Osteocyte (in vitro differentiated cells): ENCODE data around the gene CD59. TPM values are rescaled to one million over a fixed set of nuclear protein-coding genes. Genes with fewer than 3 reads are reported as not detected.

Experiments
- DNase-seq: peaks from one replicate; pipeline ENCODE4 v3.0.0; 2021; ENCODE audit warnings: mixed read lengths; ENCODE audit not compliant: unreplicated experiment; ENCODE audit errors: extremely low spot score
- H3K27ac Mint-ChIP-seq: one replicate; pipeline ENCODE4 v1.8.0; 2021; ENCODE audit warnings: mild to moderate bottlenecking, mixed read lengths; ENCODE audit not compliant: unreplicated experiment
- H3K27me3 Mint-ChIP-seq: one replicate; pipeline ENCODE4 v1.8.0; 2021; ENCODE audit warnings: mixed read lengths; ENCODE audit not compliant: unreplicated experiment
- H3K36me3 Mint-ChIP-seq: one replicate; pipeline ENCODE4 v1.8.0; 2021; ENCODE audit warnings: mixed read lengths; ENCODE audit not compliant: unreplicated experiment
- H3K4me1 Mint-ChIP-seq: one replicate; pipeline ENCODE4 v1.8.0; 2021; ENCODE audit warnings: mixed read lengths; ENCODE audit not compliant: unreplicated experiment
- H3K4me3 Mint-ChIP-seq: one replicate; pipeline ENCODE4 v1.8.0; 2021; ENCODE audit warnings: mild to moderate bottlenecking, moderate library complexity, mixed read lengths; ENCODE audit not compliant: unreplicated experiment
- H3K9me3 Mint-ChIP-seq: one replicate; pipeline ENCODE4 v1.8.0; 2021; ENCODE audit warnings: mixed read lengths; ENCODE audit not compliant: unreplicated experiment
- CTCF ChIP-seq: fragments of 200-600 bp; sonication (generic); IDR thresholded peaks from 2 replicates; pipeline ENCODE4 v1.5.0; 2021; ENCODE audit warnings: antibody characterized with exemption, mild to moderate bottlenecking, moderate library complexity
- total RNA-seq: library from RNA; stranded (reverse); gene quantifications from 2 replicates; pipeline ENCODE4 v1.2.1, GENCODE V29; 2021

The CD59 gene
- total RNA-seq, 1 donor from 2014 or later = 857 TPM

DNA sequence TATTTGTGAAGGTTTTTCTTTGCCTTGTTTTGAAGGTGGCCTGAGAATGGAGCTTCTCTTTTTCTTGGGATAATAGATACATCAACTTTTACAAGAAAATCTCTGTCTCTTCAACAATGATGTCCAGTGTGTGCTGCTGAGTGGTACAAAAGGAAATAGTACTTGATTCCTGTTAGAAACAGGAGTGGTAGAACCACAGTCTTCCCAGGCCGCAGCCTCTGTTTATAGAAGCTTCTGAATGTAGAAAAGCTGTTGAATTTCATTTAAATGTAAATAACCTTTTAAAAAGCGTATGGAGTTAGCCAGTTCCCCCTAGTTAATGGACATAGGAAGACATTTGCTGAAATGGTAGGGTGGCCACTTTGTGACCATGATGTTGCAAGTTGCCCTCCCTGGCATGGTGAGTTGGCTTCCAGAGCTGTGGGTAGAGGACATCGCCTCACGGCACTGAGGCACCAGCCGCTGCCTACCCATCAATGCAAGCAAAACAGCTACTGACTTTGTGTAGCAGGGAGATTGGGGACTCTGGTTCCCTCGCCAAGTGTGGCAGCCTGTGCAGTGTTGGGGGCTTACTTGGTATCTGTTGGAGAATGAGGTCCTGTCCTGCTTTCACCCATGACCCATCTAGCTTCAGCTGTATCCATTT is 67.1 kb downstream of the CD59 start:
- Mint-ChIP-seq H3K27me3 (no peaks in the 10 kb centered on the region), H3K4me1 (peaks cover 18% of the 10 kb centered on the region), H3K4me3 (no peak overlapping the region), H3K27ac (no peak overlapping the region), H3K9me3 (no peaks in the 10 kb centered on the region), H3K36me3 (peaks cover 2% of the 10 kb centered on the region)
- DNase-seq = peak; percentile 64
- no peak for TF ChIP-seq CTCF

- Mint-ChIP-seq H3K4me1 (peaks cover 18% of the 10 kb centered on the region), H3K4me3 (no peak overlapping the region), H3K36me3 (peaks cover 2% of the 10 kb centered on the region), H3K9me3 (no peaks in the 10 kb centered on the region), H3K27ac (no peak overlapping the region), H3K27me3 (no peaks in the 10 kb centered on the region)
- no peak for TF ChIP-seq CTCF
- no peak for DNase-seq
These were observed 67.8 kb downstream of the CD59 start for GRCh38 chr11:33668468-33668825.

- TF ChIP-seq CTCF = no peak
- Mint-ChIP-seq H3K4me1 (peaks cover 18% of the 10 kb centered on the region), H3K27me3 (no peaks in the 10 kb centered on the region), H3K36me3 (peaks cover 2% of the 10 kb centered on the region), H3K4me3 (no peak overlapping the region), H3K9me3 (no peaks in the 10 kb centered on the region), H3K27ac (no peak overlapping the region)
- peak; percentile 77 for DNase-seq
These were observed 68.3 kb downstream of the CD59 start for GRCh38 chr11:33667819-33668467.

- Mint-ChIP-seq H3K9me3 (no peaks in the 10 kb centered on the region), H3K4me1 (peaks cover 10% of the 10 kb centered on the region), H3K36me3 (peaks cover 4% of the 10 kb centered on the region), H3K4me3 (no peak overlapping the region), H3K27ac (no peak overlapping the region), H3K27me3 (no peaks in the 10 kb centered on the region)
- peak; percentile 65 for DNase-seq
- no peak for TF ChIP-seq CTCF
These were observed 70.7 kb downstream of the CD59 start for GRCh38 chr11:33665350-33666106.

DNA sequence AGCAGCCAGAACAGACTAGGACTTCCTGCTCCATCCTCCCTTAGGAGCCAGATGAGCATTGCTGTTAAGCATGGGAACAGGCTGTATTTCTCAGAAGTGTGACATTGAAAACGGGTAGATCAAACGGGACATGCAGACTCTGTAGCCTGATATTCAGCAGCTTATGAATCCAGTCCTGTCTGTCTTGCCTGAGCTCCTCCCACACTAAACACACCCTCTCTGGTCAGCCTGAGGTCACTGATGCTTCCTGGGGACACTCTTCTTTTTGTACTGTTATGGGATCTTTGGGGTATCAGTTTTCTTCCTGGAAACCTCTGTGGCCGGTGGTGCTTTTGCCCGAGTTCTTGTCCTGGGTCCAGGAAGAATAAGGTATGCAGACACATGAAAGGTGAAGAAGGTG is 71.4 kb downstream of the CD59 start:
- Mint-ChIP-seq H3K27ac (no peak overlapping the region), H3K36me3 (peaks cover 4% of the 10 kb centered on the region), H3K9me3 (no peaks in the 10 kb centered on the region), H3K4me3 (no peak overlapping the region), H3K4me1 (peaks cover 4% of the 10 kb centered on the region), H3K27me3 (no peaks in the 10 kb centered on the region)
- DNase-seq = peak; percentile 53
- TF ChIP-seq CTCF = no peak
